Right forelimb (tissue), 1 donor: ENCODE results near the gene DLEC1.

Source experiments
- DNase-seq: peaks from one replicate; pipeline ENCODE4 v3.0.0-alpha.2; 2018

Gene DLEC1, protein sequence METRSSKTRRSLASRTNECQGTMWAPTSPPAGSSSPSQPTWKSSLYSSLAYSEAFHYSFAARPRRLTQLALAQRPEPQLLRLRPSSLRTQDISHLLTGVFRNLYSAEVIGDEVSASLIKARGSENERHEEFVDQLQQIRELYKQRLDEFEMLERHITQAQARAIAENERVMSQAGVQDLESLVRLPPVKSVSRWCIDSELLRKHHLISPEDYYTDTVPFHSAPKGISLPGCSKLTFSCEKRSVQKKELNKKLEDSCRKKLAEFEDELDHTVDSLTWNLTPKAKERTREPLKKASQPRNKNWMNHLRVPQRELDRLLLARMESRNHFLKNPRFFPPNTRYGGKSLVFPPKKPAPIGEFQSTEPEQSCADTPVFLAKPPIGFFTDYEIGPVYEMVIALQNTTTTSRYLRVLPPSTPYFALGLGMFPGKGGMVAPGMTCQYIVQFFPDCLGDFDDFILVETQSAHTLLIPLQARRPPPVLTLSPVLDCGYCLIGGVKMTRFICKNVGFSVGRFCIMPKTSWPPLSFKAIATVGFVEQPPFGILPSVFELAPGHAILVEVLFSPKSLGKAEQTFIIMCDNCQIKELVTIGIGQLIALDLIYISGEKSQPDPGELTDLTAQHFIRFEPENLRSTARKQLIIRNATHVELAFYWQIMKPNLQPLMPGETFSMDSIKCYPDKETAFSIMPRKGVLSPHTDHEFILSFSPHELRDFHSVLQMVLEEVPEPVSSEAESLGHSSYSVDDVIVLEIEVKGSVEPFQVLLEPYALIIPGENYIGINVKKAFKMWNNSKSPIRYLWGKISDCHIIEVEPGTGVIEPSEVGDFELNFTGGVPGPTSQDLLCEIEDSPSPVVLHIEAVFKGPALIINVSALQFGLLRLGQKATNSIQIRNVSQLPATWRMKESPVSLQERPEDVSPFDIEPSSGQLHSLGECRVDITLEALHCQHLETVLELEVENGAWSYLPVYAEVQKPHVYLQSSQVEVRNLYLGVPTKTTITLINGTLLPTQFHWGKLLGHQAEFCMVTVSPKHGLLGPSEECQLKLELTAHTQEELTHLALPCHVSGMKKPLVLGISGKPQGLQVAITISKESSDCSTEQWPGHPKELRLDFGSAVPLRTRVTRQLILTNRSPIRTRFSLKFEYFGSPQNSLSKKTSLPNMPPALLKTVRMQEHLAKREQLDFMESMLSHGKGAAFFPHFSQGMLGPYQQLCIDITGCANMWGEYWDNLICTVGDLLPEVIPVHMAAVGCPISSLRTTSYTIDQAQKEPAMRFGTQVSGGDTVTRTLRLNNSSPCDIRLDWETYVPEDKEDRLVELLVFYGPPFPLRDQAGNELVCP (N-terminal part only)

DNA sequence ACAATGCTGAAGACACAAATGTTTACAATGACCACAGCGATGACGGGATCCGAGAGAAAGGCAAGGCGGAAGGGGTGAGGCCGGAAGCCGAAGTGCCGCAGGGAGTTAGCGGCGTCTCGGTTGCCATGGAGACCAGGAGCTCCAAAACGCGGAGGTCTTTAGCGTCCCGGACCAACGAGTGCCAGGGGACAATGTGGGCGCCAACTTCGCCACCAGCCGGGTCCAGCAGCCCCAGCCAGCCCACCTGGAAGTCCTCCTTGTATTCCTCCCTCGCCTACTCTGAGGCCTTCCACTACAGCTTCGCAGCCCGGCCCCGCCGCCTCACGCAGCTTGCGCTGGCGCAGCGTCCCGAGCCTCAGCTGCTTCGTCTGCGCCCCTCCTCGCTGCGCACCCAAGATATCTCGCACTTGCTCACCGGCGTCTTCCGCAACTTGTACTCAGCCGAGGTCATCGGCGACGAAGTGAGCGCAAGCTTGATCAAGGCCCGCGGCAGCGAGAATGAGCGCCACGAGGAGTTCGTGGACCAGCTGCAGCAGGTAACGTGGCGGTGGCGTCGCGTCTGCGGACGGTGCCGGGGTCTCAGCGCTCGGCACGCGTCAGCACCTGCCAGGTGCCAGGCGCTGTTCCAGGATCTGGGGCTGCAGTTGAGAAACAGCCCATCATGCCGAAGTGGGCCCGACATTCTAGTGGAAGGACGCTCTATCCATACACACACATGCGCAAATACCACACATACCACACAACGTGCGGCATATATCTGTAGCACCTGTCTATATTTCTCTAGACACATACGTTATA, at the start of gene DLEC1:
Gene DLEC1 (plus strand): TSS at position 108 of the 798 bp plus-strand sequence. CDS start 18 bp downstream, at position 126.
- DNase-seq: peak; percentile 73

DNA sequence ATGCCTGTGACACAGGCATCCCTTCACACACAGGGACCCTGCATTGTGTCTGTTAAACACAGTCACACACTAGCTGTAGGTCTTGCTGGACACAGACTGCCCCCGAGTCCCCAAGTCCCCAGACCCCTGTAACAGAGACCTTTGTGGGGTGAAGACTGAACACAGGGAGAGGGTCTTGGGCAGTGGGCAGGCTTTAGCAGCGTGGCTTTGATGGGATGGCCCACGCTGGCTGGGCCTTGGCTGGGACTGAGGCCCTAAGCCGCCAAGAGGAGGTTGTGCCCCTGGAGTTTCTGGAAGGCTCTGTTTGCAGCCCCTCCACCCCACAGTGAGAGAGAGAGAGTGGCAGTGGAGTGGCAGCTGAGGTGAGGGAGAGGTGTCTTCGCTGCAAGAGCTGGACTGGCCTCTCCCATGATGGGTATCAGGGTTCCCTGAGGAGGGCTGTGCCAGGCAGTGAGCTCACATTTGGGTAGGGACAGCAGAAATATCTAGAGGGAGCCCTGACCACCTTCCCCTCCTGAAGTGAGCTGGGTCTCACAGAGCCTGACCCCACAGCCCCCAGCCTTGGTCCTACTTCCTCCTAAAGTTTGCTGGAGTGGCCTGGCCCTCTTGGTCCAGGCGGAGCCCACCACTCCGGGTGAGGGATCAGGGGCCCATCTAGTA, 49.1 kb upstream of the DLEC1 start:
- no peak for DNase-seq

DNA sequence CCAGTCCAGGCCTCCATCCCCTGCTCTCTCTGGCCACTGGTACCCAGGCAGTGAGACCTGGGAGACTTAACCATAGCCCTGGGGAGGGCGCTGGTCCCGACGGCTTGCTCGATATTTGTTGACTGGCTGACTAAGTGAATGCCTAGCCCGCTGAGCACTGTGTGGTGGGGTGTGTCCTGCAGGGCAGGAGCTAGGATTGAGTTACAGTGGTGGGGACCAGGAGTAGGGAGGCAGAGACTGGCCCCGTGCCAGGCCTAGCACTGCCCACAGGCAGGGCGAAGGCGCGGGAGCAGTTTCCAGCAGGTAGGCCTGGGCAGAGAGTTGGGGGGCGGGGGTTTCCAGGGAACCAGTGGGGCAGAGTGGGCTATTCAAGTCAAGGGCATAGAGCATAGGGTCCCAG, 48.5 kb upstream of the DLEC1 start, which contains the start of gene VILL:
Gene VILL (plus strand): TSS at position 260 of the 400 bp plus-strand sequence. CDS start 2,887 bp downstream, outside the sequence.
- DNase-seq: no peak

DNA sequence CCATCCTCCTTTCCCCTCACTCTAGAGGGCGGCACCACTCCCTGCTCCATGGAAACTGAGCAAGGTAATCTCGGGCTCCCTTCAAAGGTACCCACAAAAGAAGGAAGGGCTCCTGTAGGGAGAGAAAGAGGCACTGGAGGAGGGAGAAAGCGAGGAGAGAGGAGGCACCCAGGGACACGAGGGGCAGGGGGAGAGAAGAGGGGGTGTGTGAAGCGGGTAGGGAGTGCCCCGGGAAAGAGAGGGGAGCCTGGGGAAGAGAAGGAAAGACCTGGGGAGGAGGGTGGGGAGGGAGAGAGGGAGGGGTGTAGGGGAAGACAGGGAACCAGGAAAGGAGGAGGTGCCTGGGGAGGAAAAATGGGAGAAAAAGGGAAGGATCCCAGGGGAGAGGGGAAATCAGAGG, 47.9 kb upstream of the DLEC1 start:
- no peak for DNase-seq

DNA sequence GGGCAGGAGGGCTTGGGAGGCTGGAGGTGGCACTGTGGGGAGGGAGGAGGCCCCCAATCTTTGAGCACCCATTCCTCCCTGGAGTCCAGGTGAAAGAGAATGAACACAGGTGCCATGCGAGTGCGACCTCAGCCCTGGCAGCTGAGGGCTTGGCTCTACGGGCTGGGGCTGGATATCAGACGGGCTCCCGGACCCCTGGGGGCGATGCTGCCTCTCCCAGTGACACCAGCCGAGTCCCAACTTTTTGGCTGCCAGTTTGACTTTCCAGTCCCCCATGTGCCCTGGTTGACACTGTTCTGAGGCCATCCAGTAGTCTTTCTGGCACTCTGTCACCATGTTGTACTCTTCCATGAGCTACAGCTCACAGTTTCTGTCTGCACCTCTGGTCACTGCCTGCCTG, 47.2 kb upstream of the DLEC1 start:
- DNase-seq: peak; percentile 26

DNA sequence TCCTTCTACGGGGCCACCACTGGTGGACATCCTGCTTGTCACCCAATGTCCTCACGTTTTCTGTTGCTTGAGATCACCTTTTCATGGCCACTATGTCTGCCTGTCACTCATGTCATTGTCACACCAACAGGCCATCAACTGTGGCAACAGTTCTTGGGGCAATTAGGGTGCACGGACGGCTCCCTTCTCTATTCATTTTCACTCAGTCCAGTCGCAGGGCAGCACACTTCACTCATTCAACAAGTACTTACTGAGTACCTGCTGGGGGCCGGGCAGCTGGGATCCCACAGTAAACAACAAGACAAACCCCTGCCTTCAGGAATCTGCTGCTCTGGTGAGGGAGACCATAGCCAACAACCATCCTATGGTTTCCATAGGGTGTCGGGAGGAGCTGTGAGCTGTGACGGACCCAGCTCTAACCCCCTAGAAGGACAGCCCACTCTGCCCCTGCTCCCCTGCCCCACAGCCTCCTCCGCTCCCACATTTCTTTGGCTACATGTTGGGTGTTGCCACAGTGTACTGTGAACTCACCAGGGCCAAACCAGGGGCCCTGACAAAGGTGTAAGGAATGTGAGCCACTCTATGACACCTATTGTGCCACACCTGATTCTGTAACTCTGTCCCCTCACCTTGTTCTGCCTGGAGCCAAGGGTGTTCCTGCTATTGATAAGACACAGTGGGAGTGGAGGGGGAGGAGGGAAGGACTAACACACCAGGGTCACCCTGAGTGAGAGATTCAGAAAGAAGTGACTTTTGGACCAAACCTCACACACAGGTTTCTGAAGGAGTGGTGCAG, 46.5 kb upstream of the DLEC1 start:
- DNase-seq: peak; percentile 41

DNA sequence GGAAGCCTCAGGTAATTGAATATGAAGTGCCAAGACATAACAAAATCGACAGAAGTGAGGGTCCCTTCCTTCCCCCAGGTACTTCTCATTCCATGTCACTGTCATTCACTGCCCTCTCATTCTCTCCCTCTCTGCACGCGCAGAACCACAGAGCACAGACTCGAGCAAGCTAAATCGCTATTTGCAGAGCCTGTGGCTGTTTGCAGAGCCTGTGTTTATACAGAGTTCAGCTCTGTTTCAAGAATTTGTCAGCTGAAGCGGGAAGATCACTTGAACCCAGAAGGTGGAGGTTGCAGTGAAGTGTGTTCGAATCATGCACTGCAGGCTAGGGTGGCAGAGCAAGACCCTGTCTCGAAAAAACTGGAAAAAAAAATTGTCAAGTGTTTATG, 45.9 kb upstream of the DLEC1 start:
- peak; percentile 12 for DNase-seq

DNA sequence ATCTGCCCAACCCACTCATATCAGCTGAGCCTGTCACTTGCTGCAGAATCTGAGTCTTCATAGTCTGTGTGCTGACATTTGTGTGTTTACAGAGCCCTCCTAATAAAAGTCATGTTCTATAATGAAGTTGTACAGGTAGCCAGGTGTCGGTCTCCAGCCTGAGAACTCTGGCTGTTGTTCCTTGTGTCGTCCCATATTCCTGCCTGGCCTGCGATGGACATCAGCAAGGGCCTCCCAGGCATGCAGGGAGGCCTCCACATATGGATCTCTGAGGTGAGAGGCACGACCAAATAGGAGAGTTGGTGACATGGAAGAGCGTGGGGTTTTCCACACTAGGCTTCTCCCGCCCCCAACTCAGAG, 45.6 kb upstream of the DLEC1 start:
- DNase-seq: no peak

DNA sequence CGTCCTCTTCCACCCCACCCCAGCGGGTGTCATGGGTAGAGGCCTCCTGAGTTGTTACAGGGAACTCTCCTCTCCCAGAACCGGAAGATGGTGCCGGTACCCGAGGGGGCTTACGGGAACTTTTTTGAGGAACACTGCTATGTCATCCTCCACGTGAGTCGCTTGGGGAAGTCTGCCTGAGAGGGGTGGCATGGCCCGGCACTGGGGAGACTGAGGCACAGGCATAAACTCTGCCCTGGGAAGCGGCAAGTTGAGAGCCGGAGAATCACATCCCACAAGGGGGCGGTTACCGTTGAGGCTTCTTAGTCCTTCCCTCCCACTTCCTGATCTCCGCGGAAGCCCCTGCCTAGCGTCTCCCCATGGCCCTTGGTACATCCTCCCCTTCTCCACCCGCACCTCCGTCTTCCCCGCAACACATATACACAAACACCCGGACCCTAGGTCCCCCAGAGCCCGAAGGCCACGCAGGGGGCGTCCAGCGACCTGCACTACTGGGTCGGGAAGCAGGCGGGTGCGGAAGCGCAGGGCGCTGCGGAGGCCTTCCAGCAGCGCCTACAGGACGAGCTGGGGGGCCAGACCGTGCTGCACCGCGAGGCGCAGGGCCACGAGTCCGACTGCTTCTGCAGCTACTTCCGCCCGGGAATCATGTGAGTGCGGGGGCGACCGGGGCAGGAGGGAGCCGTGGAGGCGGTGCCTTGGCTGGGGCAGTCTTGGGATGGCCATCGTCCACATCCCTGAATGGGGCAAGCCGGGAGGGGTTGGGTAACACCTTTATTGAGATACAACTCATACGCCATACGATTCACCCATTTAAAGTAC, 45.0 kb upstream of the DLEC1 start:
- peak; percentile 84 for DNase-seq

DNA sequence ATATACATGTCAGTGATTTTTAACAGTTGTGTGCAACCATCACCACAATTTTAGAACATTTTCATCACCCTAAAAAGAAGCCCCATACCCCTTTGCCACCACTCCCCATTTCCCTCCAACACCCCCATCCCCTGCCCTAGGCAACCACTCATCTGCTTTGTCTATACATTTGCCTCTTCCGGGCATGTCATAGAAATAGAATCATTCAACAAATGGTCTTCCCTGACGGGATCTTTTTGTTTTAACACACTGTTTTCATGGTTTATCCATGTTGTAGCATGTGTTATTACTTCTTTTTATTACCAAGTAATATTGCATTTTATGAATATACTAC, 44.4 kb upstream of the DLEC1 start:
- no peak for DNase-seq

DNA sequence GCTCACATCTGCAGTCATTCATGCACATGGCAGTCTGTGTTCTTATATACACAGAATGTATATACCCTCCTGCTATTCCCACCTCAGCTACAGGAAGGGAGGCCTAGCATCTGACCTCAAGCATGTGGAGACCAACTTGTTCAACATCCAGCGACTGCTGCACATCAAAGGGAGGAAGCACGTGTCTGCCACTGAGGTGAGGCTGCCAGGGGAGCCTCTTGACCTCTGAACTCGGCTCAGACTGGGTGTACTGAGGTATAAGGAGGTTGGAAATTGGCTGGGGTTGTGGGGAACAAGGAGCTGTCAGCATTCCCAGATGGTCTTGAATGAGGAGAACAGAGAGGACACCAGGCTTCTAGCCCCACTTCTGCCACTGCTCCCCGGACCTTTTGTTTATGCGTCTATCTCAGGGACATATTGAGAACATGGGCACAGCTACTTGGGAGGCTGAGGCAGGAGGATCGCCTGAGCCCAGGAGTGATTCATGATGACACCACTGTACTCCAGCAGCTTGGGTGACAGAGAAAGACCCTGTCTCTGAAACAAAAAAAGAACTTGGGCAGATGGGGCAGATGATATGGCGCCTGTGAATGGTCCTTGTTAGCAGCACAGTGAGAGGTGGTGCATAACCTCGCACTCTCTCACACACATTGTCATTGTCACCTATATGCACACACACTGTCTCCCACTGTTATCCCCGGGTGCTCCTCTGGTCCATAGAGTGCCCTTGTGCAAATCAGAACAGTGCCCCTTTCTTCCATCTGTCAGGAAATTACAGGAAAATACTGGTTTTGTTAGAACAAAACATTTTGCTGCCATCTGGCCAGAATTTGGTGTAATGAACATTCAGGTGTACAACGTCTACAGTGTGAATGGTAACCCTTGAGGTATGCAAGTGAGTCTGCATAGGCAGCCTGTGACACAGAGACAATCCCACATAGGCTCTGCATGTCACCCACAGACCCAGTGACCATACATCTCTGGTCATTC, 43.1 kb upstream of the DLEC1 start:
- DNase-seq: peak; percentile 32

DNA sequence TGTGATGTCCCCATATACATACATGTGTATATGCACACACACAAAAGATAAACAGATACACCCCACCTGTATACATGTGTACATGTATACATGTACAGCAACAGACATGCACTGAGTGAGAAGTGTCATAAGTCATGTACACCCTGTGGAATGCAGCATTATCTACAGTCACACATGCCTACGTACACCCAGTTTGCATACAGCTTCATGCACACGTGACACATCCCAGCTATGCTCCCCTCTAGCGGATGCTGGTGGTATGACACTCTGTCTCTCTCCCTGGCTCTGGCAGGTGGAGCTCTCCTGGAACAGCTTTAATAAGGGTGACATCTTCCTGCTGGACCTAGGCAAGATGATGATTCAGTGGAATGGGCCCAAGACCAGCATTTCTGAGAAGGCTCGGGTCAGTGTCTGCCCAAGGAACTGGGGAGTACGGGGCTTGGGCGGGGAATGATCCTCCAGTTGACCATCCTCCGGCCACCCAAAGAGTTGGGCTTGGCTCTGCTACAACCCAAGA, 42.2 kb upstream of the DLEC1 start:
- peak; percentile 84 for DNase-seq

DNA sequence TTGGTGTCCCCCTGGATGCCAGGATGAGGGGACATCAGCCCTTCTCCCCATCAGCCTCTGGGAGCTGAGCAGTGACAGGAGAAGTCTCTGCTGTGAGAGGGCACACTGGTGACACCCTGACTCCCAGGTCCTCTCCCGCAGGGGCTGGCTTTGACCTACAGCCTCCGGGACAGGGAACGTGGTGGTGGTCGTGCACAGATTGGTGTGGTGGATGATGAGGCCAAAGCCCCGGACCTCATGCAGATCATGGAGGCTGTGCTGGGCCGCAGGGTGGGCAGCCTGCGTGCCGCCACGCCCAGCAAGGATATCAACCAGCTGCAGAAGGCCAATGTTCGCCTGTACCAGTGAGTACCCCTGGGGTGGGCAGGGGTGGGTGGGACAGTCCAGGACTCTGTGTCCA, 41.7 kb upstream of the DLEC1 start:
- DNase-seq: peak; percentile 37

DNA sequence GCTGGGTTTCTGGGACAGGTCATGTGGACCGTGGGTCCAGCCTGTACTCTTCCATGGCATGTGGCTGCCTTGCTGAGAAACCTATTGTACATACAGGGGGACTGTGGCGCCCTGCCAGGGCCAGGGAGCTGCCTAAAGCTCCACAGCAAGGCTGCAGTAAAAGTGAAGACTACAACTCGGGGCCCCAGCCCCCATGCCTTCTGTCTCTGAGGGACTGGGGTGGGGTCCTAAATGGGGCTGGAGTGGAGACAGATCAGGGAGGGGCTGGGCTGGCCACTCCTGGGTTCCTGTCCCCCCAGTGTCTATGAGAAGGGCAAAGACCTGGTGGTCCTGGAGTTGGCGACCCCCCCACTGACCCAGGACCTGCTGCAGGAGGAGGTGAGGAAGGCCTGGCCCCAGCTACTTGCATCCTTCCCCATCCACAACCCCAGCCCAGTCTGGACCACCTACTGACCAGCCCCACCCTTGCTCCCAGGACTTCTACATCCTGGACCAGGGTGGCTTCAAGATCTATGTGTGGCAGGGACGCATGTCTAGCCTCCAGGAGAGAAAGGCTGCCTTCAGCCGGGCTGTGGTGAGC, 41.1 kb upstream of the DLEC1 start:
- peak; percentile 45 for DNase-seq

DNA sequence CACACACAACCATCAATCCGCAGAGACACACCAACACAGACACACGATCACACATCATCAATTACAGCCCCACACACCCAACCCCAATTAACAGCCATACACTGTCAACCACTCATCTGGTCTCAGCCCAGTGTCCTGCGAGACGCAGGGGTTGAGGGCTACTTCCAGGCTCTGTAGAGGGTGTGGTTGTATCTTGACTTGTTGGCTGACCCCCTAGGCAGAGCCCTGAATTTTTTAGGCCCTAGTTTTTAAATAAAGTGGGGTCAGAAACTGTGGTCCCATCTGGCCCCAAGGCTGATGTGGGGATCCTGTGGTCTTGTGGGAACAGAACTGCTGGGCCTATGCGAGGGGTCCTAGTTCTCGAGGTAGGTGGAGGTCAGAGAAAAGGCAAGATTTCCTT, 39.2 kb upstream of the DLEC1 start:
- DNase-seq: peak; percentile 19

DNA sequence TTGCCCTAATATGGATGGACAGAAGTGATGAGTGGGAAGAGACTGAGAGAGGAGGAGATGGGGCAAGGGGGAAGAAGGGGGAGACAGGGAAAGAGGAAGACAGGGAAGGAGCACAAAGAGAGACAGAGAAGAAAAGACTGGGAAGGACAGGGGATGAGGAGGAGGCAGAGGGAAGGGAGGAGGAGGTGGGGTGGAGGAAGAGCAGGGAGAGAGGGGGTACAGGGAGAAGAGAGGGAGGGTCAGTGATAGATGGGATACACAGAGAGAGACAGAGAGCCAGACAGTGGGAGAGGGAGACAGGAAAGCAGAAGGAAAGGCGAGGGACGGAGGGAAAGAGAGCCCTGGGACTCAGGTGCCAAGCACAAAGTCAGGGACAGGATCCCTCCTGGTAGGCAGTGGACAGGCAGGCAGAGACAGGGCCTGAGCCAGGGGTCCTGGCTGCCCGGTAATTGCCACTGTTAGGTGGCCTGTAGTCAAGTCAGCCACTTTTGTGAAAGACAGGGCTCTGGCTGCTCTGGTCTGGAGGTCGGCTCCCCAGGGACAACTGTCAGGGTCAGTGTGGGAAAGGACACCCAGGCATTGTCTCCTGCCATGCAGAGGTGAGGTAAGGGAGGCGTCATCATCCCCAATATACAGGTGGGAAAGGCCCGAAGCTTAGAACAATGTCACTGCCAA, 38.6 kb upstream of the DLEC1 start:
- peak; percentile 42 for DNase-seq

DNA sequence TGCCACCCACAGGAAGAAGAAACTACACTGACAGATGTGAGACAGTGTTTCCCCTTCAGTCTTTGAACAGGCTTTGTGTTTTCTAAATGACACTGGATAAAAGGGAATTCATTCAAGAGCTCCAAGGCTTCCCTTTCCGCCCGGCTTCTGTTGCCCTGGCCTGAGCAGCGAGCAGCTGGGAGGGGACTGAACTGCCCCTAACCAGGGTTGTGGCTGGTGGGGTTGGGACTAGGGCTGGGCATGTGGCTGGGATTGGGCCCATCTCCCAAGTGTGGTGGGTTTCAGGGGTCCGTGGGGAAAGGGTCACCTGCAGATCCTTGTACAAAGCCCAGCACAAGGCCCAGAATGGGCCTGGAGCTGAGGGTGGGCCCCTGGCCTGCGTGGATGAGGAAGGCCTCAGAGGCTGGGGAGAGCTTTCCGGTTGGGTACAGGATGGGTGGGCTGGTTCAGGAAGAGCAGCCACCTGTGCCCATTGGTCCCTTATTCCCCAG, 38.0 kb upstream of the DLEC1 start:
- peak; percentile 37 for DNase-seq
